GM23338 (cell line): ENCODE measurements around the gene GRID1. TPM values are rescaled to one million over a fixed set of nuclear protein-coding genes. Genes with fewer than 3 reads are reported as not detected.

ENCODE experiments used
- ATAC-seq: fragments of 200-7000 bp; cut with Tn5 transposase; 3 replicates; pipeline ENCODE4 v1.9.1; 2020
- DNase-seq: peaks from one replicate; pipeline ENCODE4 v3.0.0-alpha.2; 2015; ENCODE audit warnings: low spot score
- H2AFZ ChIP-seq: fragments of 200-600 bp; sonication (generic); 2 replicates; pipeline ENCODE4 v1.8.0; 2016; ENCODE audit warnings: antibody characterized with exemption, mild to moderate bottlenecking, moderate library complexity
- H3F3A ChIP-seq: fragments of 200-600 bp; sonication (generic); replicated peaks from 2 replicates; pipeline ENCODE4 v1.8.0; 2017; ENCODE audit warnings: antibody characterized with exemption, mixed run types, low read depth
- H3K27ac ChIP-seq: fragments of 200-600 bp; sonication (generic); 2 replicates; pipeline ENCODE4 v1.6.1; 2016; ENCODE audit warnings: low read depth
- H3K27me3 ChIP-seq: fragments of 200-600 bp; sonication (generic); 2 replicates; pipeline ENCODE4 v1.8.0; 2016; ENCODE audit warnings: mild to moderate bottlenecking, mixed run types, moderate library complexity; ENCODE audit not compliant: insufficient read depth
- H3K36me3 ChIP-seq: fragments of 200-600 bp; sonication (generic); 2 replicates; pipeline ENCODE4 v1.8.0; 2016; ENCODE audit warnings: mild to moderate bottlenecking; ENCODE audit not compliant: insufficient read depth
- H3K4me1 ChIP-seq: fragments of 200-600 bp; sonication (generic); 2 replicates; pipeline ENCODE4 v1.8.0; 2016; ENCODE audit warnings: mild to moderate bottlenecking, moderate library complexity; ENCODE audit not compliant: insufficient read depth
- H3K4me2 ChIP-seq: fragments of 200-600 bp; sonication (generic); 2 replicates; pipeline ENCODE4 v1.7.1; 2017; ENCODE audit warnings: mixed run types
- H3K4me3 ChIP-seq: fragments of 200-600 bp; sonication (generic); 2 replicates; pipeline ENCODE4 v1.6.1; 2016; ENCODE audit warnings: mixed run types
- H3K79me2 ChIP-seq: fragments of 200-600 bp; sonication (generic); replicated peaks from 2 replicates; pipeline ENCODE4 v1.8.0; 2017; ENCODE audit warnings: mild to moderate bottlenecking; ENCODE audit not compliant: insufficient read depth
- H3K9me2 ChIP-seq: fragments of 200-600 bp; sonication (generic); 2 replicates; pipeline ENCODE4 v1.8.0; 2017; ENCODE audit not compliant: insufficient read depth
- H4K20me1 ChIP-seq: fragments of 200-600 bp; sonication (generic); replicated peaks from 2 replicates; pipeline ENCODE4 v1.8.0; 2017; ENCODE audit warnings: mild to moderate bottlenecking; ENCODE audit not compliant: insufficient read depth
- H3K27ac Mint-ChIP-seq: 2 replicates; pipeline ENCODE4 v1.8.0; 2020; ENCODE audit warnings: inconsistent platforms, mild to moderate bottlenecking, moderate library complexity, mixed read lengths
- H3K27me3 Mint-ChIP-seq: 3 replicates; pipeline ENCODE4 v1.8.0; 2022; ENCODE audit warnings: low read depth, mild to moderate bottlenecking, moderate library complexity, mixed read lengths, inconsistent platforms; ENCODE audit not compliant: insufficient read depth, poor library complexity
- H3K36me3 Mint-ChIP-seq: 3 replicates; pipeline ENCODE4 v1.8.0; 2021; ENCODE audit warnings: low read depth, mild to moderate bottlenecking, inconsistent platforms, moderate library complexity, mixed read lengths
- H3K4me1 Mint-ChIP-seq: 3 replicates; pipeline ENCODE4 v1.8.0; 2020; ENCODE audit warnings: mild to moderate bottlenecking, inconsistent platforms, mixed read lengths
- H3K4me3 Mint-ChIP-seq: 3 replicates; pipeline ENCODE4 v1.8.0; 2021; ENCODE audit warnings: moderate library complexity, mild to moderate bottlenecking, inconsistent platforms, mixed read lengths
- H3K9me3 Mint-ChIP-seq: 3 replicates; pipeline ENCODE4 v1.8.0; 2020; ENCODE audit warnings: moderate library complexity, mild to moderate bottlenecking, inconsistent platforms, mixed read lengths
- EZH2 ChIP-seq: fragments of 200-600 bp; sonication (generic); IDR thresholded peaks from one replicate; pipeline ENCODE4 v1.8.0; 2017; ENCODE audit warnings: antibody characterized with exemption, mild to moderate bottlenecking, low read depth; ENCODE audit not compliant: unreplicated experiment
- JUNB ChIP-seq: IDR thresholded peaks from one replicate; pipeline ENCODE4 v1.6.1; 2016; ENCODE audit warnings: antibody characterized with exemption; ENCODE audit not compliant: unreplicated experiment
- NANOG ChIP-seq: IDR thresholded peaks from 2 replicates; pipeline ENCODE4 v1.6.1; 2016; ENCODE audit warnings: antibody characterized with exemption, borderline replicate concordance
- POLR2AphosphoS5 ChIP-seq: IDR thresholded peaks from 2 replicates; pipeline ENCODE4 v1.6.1; 2016; ENCODE audit warnings: antibody characterized with exemption, low read depth
- STAT1 ChIP-seq: IDR thresholded peaks from one replicate; pipeline ENCODE4 v1.6.1; 2016; ENCODE audit warnings: antibody characterized with exemption; ENCODE audit not compliant: unreplicated experiment
- ZNF331 ChIP-seq: fragments of 250-450 bp; sonication (Bioruptor Pico); IDR thresholded peaks from 2 replicates; pipeline ENCODE4 v1.5.0; 2020; ENCODE audit warnings: low read depth, mild to moderate bottlenecking, moderate library complexity
- polyA plus RNA-seq: library from polyadenylated mRNA; unstranded; fragments of >200 nt; fragmentation: Nextera tagmentation; extraction: Ambion mirVana; gene quantifications from 2 replicates; pipeline ENCODE4 v1.2.1, GENCODE V29; 2016
- total RNA-seq: library from RNA; depleted of rRNA; stranded (reverse); fragments of >200 nt; shearing (Covaris generic); gene quantifications from 2 replicates; pipeline ENCODE4 v1.2.3, GENCODE V29; 2014
- TF ChIP-seq, protein P1 (sequence below): IDR thresholded peaks from 2 replicates; pipeline ENCODE4 v1.6.1; 2016; ENCODE audit warnings: antibody characterized with exemption
- TF ChIP-seq, protein P2 (sequence below): IDR thresholded peaks from one replicate; pipeline ENCODE4 v1.6.1; 2018; ENCODE audit warnings: antibody characterized with exemption; ENCODE audit not compliant: unreplicated experiment
- TF ChIP-seq, protein P3 (sequence below): fragments of 250-450 bp; sonication (Bioruptor Pico); IDR thresholded peaks from 2 replicates; pipeline ENCODE4 v1.5.0; 2020; ENCODE audit warnings: mild to moderate bottlenecking, moderate library complexity
- TF ChIP-seq, protein P4 (sequence below), 2 experiments: fragments of 200-600 bp in 1 of 2; sonication (generic) in 1 of 2; conservative IDR thresholded peaks; 2 replicates each; pipeline versions ENCODE4 v1.5.1 to v1.6.1; 2016 to 2017; ENCODE audit warnings: antibody characterized with exemption in 2 of 2, low read depth in 2 of 2, mild to moderate bottlenecking in 2 of 2, moderate library complexity in 1 of 2

GRID1 gene
- total and polyA plus RNA-seq, 2 experiments from 2014 or later: 0.14 to 0.15 TPM

DNA sequence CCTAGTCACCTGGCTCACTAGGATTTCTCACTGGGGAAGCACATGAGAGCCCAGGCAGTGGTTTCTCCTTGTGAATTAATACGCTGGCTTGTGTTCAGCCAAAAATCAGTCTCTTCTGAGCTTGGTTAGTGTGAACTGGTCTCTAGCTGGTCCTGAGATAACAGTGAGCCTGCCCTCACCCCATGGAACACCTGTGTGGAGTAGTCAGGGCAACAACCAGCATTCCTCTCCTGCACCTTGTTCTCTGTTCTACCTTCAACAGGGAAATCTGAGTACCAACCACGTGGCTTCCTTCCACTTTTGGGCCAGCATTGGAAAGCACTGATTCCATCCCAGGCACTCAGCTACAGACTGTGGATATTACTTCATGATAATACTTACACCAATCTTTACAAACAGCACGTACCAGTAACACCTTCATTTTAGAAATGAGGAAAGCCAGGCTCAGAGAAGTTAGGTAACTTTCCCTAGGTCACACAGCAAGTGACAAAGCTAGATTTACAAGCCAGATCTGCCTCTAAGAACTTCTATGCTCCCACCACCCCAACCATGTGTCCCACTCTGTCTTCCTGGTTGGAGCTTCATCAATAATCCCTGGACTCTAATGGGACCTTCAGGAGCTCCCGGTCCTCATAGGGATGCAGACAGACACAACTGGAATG, 106.6 kb downstream of the GRID1 start:
- H4K20me1 ChIP-seq: no peaks in the 10 kb centered on the region
- H3F3A ChIP-seq: no peaks in the 10 kb centered on the region
- no peak overlapping the region for H3K27ac ChIP-seq
- no peak overlapping the region for H3K27ac Mint-ChIP-seq
- H3K4me3 Mint-ChIP-seq: no peak overlapping the region
- H3K36me3 ChIP-seq: no peaks in the 10 kb centered on the region
- peaks cover 9% of the 10 kb centered on the region; the same call in 1 of the 2 replicates for H3K27me3 ChIP-seq
- TF ChIP-seq, protein P1, sequence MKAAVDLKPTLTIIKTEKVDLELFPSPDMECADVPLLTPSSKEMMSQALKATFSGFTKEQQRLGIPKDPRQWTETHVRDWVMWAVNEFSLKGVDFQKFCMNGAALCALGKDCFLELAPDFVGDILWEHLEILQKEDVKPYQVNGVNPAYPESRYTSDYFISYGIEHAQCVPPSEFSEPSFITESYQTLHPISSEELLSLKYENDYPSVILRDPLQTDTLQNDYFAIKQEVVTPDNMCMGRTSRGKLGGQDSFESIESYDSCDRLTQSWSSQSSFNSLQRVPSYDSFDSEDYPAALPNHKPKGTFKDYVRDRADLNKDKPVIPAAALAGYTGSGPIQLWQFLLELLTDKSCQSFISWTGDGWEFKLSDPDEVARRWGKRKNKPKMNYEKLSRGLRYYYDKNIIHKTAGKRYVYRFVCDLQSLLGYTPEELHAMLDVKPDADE: no peak
- TF ChIP-seq JUNB: no peak
- TF ChIP-seq POLR2AphosphoS5: no peak
- TF ChIP-seq NANOG: no peak
- no peak for TF ChIP-seq STAT1
- TF ChIP-seq, protein P2, sequence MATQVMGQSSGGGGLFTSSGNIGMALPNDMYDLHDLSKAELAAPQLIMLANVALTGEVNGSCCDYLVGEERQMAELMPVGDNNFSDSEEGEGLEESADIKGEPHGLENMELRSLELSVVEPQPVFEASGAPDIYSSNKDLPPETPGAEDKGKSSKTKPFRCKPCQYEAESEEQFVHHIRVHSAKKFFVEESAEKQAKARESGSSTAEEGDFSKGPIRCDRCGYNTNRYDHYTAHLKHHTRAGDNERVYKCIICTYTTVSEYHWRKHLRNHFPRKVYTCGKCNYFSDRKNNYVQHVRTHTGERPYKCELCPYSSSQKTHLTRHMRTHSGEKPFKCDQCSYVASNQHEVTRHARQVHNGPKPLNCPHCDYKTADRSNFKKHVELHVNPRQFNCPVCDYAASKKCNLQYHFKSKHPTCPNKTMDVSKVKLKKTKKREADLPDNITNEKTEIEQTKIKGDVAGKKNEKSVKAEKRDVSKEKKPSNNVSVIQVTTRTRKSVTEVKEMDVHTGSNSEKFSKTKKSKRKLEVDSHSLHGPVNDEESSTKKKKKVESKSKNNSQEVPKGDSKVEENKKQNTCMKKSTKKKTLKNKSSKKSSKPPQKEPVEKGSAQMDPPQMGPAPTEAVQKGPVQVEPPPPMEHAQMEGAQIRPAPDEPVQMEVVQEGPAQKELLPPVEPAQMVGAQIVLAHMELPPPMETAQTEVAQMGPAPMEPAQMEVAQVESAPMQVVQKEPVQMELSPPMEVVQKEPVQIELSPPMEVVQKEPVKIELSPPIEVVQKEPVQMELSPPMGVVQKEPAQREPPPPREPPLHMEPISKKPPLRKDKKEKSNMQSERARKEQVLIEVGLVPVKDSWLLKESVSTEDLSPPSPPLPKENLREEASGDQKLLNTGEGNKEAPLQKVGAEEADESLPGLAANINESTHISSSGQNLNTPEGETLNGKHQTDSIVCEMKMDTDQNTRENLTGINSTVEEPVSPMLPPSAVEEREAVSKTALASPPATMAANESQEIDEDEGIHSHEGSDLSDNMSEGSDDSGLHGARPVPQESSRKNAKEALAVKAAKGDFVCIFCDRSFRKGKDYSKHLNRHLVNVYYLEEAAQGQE: no peak
- TF ChIP-seq, protein P3, sequence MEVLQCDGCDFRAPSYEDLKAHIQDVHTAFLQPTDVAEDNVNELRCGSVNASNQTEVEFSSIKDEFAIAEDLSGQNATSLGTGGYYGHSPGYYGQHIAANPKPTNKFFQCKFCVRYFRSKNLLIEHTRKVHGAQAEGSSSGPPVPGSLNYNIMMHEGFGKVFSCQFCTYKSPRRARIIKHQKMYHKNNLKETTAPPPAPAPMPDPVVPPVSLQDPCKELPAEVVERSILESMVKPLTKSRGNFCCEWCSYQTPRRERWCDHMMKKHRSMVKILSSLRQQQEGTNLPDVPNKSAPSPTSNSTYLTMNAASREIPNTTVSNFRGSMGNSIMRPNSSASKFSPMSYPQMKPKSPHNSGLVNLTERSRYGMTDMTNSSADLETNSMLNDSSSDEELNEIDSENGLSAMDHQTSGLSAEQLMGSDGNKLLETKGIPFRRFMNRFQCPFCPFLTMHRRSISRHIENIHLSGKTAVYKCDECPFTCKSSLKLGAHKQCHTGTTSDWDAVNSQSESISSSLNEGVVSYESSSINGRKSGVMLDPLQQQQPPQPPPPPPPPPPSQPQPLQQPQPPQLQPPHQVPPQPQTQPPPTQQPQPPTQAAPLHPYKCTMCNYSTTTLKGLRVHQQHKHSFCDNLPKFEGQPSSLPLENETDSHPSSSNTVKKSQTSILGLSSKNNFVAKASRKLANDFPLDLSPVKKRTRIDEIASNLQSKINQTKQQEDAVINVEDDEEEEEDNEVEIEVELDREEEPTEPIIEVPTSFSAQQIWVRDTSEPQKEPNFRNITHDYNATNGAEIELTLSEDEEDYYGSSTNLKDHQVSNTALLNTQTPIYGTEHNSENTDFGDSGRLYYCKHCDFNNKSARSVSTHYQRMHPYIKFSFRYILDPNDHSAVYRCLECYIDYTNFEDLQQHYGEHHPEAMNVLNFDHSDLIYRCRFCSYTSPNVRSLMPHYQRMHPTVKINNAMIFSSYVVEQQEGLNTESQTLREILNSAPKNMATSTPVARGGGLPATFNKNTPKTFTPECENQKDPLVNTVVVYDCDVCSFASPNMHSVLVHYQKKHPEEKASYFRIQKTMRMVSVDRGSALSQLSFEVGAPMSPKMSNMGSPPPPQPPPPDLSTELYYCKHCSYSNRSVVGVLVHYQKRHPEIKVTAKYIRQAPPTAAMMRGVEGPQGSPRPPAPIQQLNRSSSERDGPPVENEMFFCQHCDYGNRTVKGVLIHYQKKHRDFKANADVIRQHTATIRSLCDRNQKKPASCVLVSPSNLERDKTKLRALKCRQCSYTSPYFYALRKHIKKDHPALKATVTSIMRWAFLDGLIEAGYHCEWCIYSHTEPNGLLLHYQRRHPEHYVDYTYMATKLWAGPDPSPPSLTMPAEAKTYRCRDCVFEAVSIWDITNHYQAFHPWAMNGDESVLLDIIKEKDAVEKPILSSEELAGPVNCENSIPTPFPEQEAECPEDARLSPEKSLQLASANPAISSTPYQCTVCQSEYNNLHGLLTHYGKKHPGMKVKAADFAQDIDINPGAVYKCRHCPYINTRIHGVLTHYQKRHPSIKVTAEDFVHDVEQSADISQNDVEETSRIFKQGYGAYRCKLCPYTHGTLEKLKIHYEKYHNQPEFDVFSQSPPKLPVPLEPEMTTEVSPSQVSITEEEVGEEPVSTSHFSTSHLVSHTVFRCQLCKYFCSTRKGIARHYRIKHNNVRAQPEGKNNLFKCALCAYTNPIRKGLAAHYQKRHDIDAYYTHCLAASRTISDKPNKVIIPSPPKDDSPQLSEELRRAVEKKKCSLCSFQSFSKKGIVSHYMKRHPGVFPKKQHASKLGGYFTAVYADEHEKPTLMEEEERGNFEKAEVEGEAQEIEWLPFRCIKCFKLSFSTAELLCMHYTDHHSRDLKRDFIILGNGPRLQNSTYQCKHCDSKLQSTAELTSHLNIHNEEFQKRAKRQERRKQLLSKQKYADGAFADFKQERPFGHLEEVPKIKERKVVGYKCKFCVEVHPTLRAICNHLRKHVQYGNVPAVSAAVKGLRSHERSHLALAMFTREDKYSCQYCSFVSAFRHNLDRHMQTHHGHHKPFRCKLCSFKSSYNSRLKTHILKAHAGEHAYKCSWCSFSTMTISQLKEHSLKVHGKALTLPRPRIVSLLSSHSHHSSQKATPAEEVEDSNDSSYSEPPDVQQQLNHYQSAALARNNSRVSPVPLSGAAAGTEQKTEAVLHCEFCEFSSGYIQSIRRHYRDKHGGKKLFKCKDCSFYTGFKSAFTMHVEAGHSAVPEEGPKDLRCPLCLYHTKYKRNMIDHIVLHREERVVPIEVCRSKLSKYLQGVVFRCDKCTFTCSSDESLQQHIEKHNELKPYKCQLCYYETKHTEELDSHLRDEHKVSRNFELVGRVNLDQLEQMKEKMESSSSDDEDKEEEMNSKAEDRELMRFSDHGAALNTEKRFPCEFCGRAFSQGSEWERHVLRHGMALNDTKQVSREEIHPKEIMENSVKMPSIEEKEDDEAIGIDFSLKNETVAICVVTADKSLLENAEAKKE (CRISPR knock-in tag): no peak
- no peak for TF ChIP-seq EZH2
- TF ChIP-seq ZNF331 (CRISPR knock-in tag): no peak
- TF ChIP-seq, protein P4, sequence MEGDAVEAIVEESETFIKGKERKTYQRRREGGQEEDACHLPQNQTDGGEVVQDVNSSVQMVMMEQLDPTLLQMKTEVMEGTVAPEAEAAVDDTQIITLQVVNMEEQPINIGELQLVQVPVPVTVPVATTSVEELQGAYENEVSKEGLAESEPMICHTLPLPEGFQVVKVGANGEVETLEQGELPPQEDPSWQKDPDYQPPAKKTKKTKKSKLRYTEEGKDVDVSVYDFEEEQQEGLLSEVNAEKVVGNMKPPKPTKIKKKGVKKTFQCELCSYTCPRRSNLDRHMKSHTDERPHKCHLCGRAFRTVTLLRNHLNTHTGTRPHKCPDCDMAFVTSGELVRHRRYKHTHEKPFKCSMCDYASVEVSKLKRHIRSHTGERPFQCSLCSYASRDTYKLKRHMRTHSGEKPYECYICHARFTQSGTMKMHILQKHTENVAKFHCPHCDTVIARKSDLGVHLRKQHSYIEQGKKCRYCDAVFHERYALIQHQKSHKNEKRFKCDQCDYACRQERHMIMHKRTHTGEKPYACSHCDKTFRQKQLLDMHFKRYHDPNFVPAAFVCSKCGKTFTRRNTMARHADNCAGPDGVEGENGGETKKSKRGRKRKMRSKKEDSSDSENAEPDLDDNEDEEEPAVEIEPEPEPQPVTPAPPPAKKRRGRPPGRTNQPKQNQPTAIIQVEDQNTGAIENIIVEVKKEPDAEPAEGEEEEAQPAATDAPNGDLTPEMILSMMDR (conservative IDR thresholded peaks at IDR 0.05; ENCODE audit: low read depth in 2 of 2): no peak
- no peak overlapping the region for H3K4me3 ChIP-seq
- H3K9me2 ChIP-seq: no peaks in the 10 kb centered on the region
- peaks cover 18% of the 10 kb centered on the region for H3K4me1 Mint-ChIP-seq
- no peak overlapping the region for H3K4me2 ChIP-seq
- no peak overlapping the region for H2AFZ ChIP-seq
- no peak for DNase-seq
- H3K79me2 ChIP-seq: no peaks in the 10 kb centered on the region
- no peaks in the 10 kb centered on the region; the same call in 2 of the 3 replicates for H3K9me3 Mint-ChIP-seq
- ATAC-seq: no peak
- H3K4me1 ChIP-seq: peaks cover 9% of the 10 kb centered on the region; the same call in 1 of the 2 replicates
- H3K36me3 Mint-ChIP-seq: no peaks in the 10 kb centered on the region
- H3K27me3 Mint-ChIP-seq: peaks cover 10% of the 10 kb centered on the region
